MCF 10A (cell line): ENCODE results near the gene ANKRD10. TPM values are rescaled to one million over a fixed set of nuclear protein-coding genes. Genes with fewer than 3 reads are reported as not detected.

Source experiments
- BruUV-seq: library from RNA; stranded (reverse); fragments of 400-500 nt; replicated peaks from 2 replicates; lab custom pipeline; 2021; lab: Mats Ljungman, UMichigan
- CTCF ChIA-PET: fragments of 300-600 bp; sonication (Branson Sonifier 250); formaldehyde crosslinking; extraction: SDS; loops from one replicate; lab custom pipeline; 2021; ENCODE audit warnings: antibody characterized with exemption, inconsistent platforms; lab: Yijun Ruan, JAX
- POLR2A ChIA-PET: fragments of 300-600, 350-650 bp; sonication (Branson Sonifier 250); formaldehyde crosslinking; extraction: SDS; loops from one replicate; lab custom pipeline; 2020; ENCODE audit warnings: antibody characterized with exemption, inconsistent platforms; lab: Yijun Ruan, JAX
- DNase-seq: peaks from one replicate; pipeline ENCODE4 v3.0.0-alpha.2; 2018; ENCODE audit not compliant: unreplicated experiment
- H3K27ac Mint-ChIP-seq: one replicate; pipeline ENCODE4 v1.8.0; 2022; ENCODE audit warnings: mild to moderate bottlenecking, low read depth, mixed read lengths; ENCODE audit not compliant: unreplicated experiment
- H3K27me3 Mint-ChIP-seq: one replicate; pipeline ENCODE4 v1.8.0; 2022; ENCODE audit warnings: mixed read lengths; ENCODE audit not compliant: insufficient read depth, unreplicated experiment
- H3K36me3 Mint-ChIP-seq: one replicate; pipeline ENCODE4 v1.8.0; 2022; ENCODE audit warnings: mild to moderate bottlenecking, moderate library complexity, mixed read lengths; ENCODE audit not compliant: insufficient read depth, unreplicated experiment
- H3K4me1 Mint-ChIP-seq: one replicate; pipeline ENCODE4 v1.8.0; 2022; ENCODE audit warnings: mixed read lengths; ENCODE audit not compliant: insufficient read depth, unreplicated experiment
- H3K4me3 Mint-ChIP-seq: one replicate; pipeline ENCODE4 v1.8.0; 2022; ENCODE audit warnings: mild to moderate bottlenecking, moderate library complexity, mixed read lengths; ENCODE audit not compliant: unreplicated experiment
- H3K9me3 Mint-ChIP-seq: one replicate; pipeline ENCODE4 v1.8.0; 2022; ENCODE audit warnings: mixed read lengths; ENCODE audit not compliant: unreplicated experiment
- CTCF ChIP-seq: fragments of 200-600 bp; IDR thresholded peaks from one replicate; pipeline ENCODE4 v1.8.0; 2022; ENCODE audit warnings: antibody characterized with exemption, mild to moderate bottlenecking; ENCODE audit not compliant: unreplicated experiment
- intact Hi-C: fragments of 100-400 bp; cut with micrococcal nuclease; formaldehyde crosslinking; loops from 2 replicates; pipeline ENCODE4 v1.14.1; 2022
- total RNA-seq: library from RNA; stranded (reverse); gene quantifications from 2 replicates; pipeline ENCODE4 v1.2.3, GENCODE V29; 2022

The ANKRD10 gene
- total RNA-seq, 1 experiment from 2014 or later, result 61.7 TPM

- POLR2A ChIA-PET, result no interaction called here
- H3K4me1 Mint-ChIP-seq, result peaks cover 5% of the 10 kb centered on the region
- peaks cover 5% of the 10 kb centered on the region for H3K36me3 Mint-ChIP-seq
- H3K9me3 Mint-ChIP-seq, result no peaks in the 10 kb centered on the region
- H3K27me3 Mint-ChIP-seq, result no peaks in the 10 kb centered on the region
- H3K4me3 Mint-ChIP-seq, result no peak overlapping the region
- H3K27ac Mint-ChIP-seq, result no peak overlapping the region
- CTCF ChIA-PET, result interaction anchor here (0.5 kb wide), 1 partner anchor 584 kb away, joined by 3 read pairs; no protein-coding TSS in a partner anchor
- peak; percentile 20 for DNase-seq
- TF ChIP-seq CTCF, result no peak
- intact Hi-C loops, result no loop called here
- BruUV-seq, result no TSS peak
These were observed 38.3 kb downstream of the ANKRD10 start for GRCh38 chr13:110876609-110877008.

- Mint-ChIP-seq H3K27ac (no peak overlapping the region), H3K27me3 (no peaks in the 10 kb centered on the region), H3K9me3 (no peaks in the 10 kb centered on the region), H3K4me3 (peak overlapping the region; percentile 68), H3K4me1 (peaks cover 12% of the 10 kb centered on the region), H3K36me3 (peaks cover 5% of the 10 kb centered on the region)
- TF ChIP-seq CTCF, result no peak
- BruUV-seq, result no TSS peak
- DNase-seq, result no peak
- intact Hi-C loops, result no loop called here
- ChIA-PET POLR2A (interaction anchor here (0.8 kb wide), 1 partner anchor 11 kb away, joined by 3 read pairs; no protein-coding TSS in a partner anchor), CTCF (interaction anchor here (1.0 kb wide), 1 partner anchor 14 kb away, joined by 3 read pairs; no protein-coding TSS in a partner anchor)
These were observed 39.6 kb downstream of the ANKRD10 start for GRCh38 chr13:110875241-110875640.

GRCh38 chr13:110874508-110874960 is 40.3 kb downstream of the ANKRD10 start:
- ChIA-PET CTCF (no interaction called here), POLR2A (interaction anchor here (0.6 to 0.7 kb wide), 2 partner anchors 169 to 1727 kb away, joined by 3 read pairs; no protein-coding TSS in a partner anchor)
- Mint-ChIP-seq H3K4me1 (peaks cover 12% of the 10 kb centered on the region), H3K27me3 (no peaks in the 10 kb centered on the region), H3K4me3 (peak overlapping the region; percentile 68), H3K36me3 (peaks cover 5% of the 10 kb centered on the region), H3K27ac (no peak overlapping the region), H3K9me3 (no peaks in the 10 kb centered on the region)
- DNase-seq, result peak; percentile 80
- BruUV-seq, result no TSS peak
- intact Hi-C loops, result no loop called here
- TF ChIP-seq CTCF, result no peak

GRCh38 chr13:110873639-110874507 is 41.0 kb downstream of the ANKRD10 start:
- ChIA-PET CTCF (interaction anchor here (0.5 to 0.7 kb wide), 2 partner anchors 24 to 38 kb away, joined by 3 read pairs; no protein-coding TSS in a partner anchor), POLR2A (interaction anchor here (0.6 to 0.7 kb wide), 2 partner anchors 169 to 1726 kb away, joined by 3 read pairs; no protein-coding TSS in a partner anchor)
- Mint-ChIP-seq H3K27ac (no peak overlapping the region), H3K4me1 (peaks cover 12% of the 10 kb centered on the region), H3K4me3 (no peak overlapping the region), H3K9me3 (no peaks in the 10 kb centered on the region), H3K27me3 (no peaks in the 10 kb centered on the region), H3K36me3 (peaks cover 5% of the 10 kb centered on the region)
- TF ChIP-seq CTCF, result no peak
- intact Hi-C loops, result no loop called here
- DNase-seq, result no peak
- BruUV-seq, result no TSS peak
